HG03469 (cell line): ENCODE results near the gene RPP40.
"Not testable (repeated sequence)": the region's sequence is repeated elsewhere in the genome, so short reads cannot be mapped to it uniquely, and the experiment has no call there.

ENCODE experiments used
- ATAC-seq: cut with Tn5 transposase; IDR thresholded peaks from one replicate; pipeline ENCODE4 v1.9.1; 2021; ENCODE audit warnings: mild to moderate bottlenecking, moderate library complexity, moderate number of reproducible peaks; ENCODE audit not compliant: unreplicated experiment

Gene RPP40

GRCh38 chr6:5020142-5020541 lies 16.3 kb upstream of the RPP40 start:
- ATAC-seq, result no peak

- no peak for ATAC-seq
Observed at GRCh38 chr6:5014072-5014561, 10.3 kb upstream of the RPP40 start.

GRCh38 chr6:5012519-5012918 lies 8.7 kb upstream of the RPP40 start:
- ATAC-seq, result no peak

- ATAC-seq, result no peak
Observed at GRCh38 chr6:5011346-5011745, 7.5 kb upstream of the RPP40 start.

GRCh38 chr6:5007531-5007930 lies 3.7 kb upstream of the RPP40 start:
- no peak for ATAC-seq

- ATAC-seq, result no peak
Observed at GRCh38 chr6:5006222-5006621, 2.4 kb upstream of the RPP40 start.

GRCh38 chr6:5005038-5005433 lies 1.2 kb upstream of the RPP40 start:
- not testable (repeated sequence) for ATAC-seq

- ATAC-seq, result no peak
Observed at GRCh38 chr6:5004373-5005037, 668 bp upstream of the RPP40 start.

- ATAC-seq, result no peak
Observed at GRCh38 chr6:4999586-4999985, 4.3 kb downstream of the RPP40 start.

- ATAC-seq, result no peak
Observed at GRCh38 chr6:4997862-4998261, 6.0 kb downstream of the RPP40 start.

- ATAC-seq, result no peak
Observed at GRCh38 chr6:4994741-4995140, 9.1 kb downstream of the RPP40 start.

GRCh38 chr6:4987432-4987831 lies 16.4 kb downstream of the RPP40 start:
- no peak for ATAC-seq

GRCh38 chr6:4986999-4987398 lies 16.8 kb downstream of the RPP40 start:
- no peak for ATAC-seq

GRCh38 chr6:4983322-4983721 lies 20.5 kb downstream of the RPP40 start:
- ATAC-seq, result no peak

GRCh38 chr6:4981761-4982160 lies 22.1 kb downstream of the RPP40 start:
- no peak for ATAC-seq

- no peak for ATAC-seq
Observed at GRCh38 chr6:4979426-4979825, 24.4 kb downstream of the RPP40 start.

GRCh38 chr6:4977468-4977867 lies 26.4 kb downstream of the RPP40 start:
- ATAC-seq, result no peak

GRCh38 chr6:4975506-4975905 lies 28.3 kb downstream of the RPP40 start:
- no peak for ATAC-seq

- no peak for ATAC-seq
Observed at GRCh38 chr6:4974962-4975361, 28.9 kb downstream of the RPP40 start.

- no peak for ATAC-seq
Observed at GRCh38 chr6:4973982-4974745, 29.7 kb downstream of the RPP40 start.

GRCh38 chr6:4973415-4973814 lies 30.4 kb downstream of the RPP40 start:
- ATAC-seq, result no peak

- ATAC-seq, result no peak
Observed at GRCh38 chr6:4972438-4972837, 31.4 kb downstream of the RPP40 start.
